HepG2 (cell line): ENCODE measurements around the gene SCGB3A2. TPM values are rescaled to one million over a fixed set of nuclear protein-coding genes. Genes with fewer than 3 reads are reported as not detected.

ENCODE experiments used
- ATAC-seq: fragments of 200-7000 bp; cut with Tn5 transposase; 3 replicates; pipeline ENCODE4 v1.9.1; 2020; ENCODE audit warnings: mild to moderate bottlenecking, moderate library complexity
- BruUV-seq: library from RNA; stranded (reverse); fragments of 400-500 nt; replicated peaks from 2 replicates; lab custom pipeline; 2021; lab: Mats Ljungman, UMichigan
- CTCF ChIA-PET: fragments of 300-600 bp; formaldehyde crosslinking; extraction: SDS; loops from one replicate; lab custom pipeline; 2021; ENCODE audit warnings: low total read pairs, inconsistent platforms, low intra/inter-chr PET ratio; lab: Yijun Ruan, JAX
- POLR2A ChIA-PET: fragments of 350-600 bp; sonication (Branson Sonifier 250); formaldehyde crosslinking; loops from one replicate; lab custom pipeline; 2020; ENCODE audit warnings: antibody characterized with exemption, inconsistent platforms; lab: Yijun Ruan, JAX
- DNase-seq: peaks from one replicate; pipeline ENCODE4 v3.0.0-alpha.2; 2015; ENCODE audit warnings: low spot score
- FAIRE-seq: peaks from 3 replicates; lab custom pipeline; 2011; peaks lifted over from hg19 to GRCh38; lab: Jason Lieb, UNC
- H2AFZ ChIP-seq: one replicate; pipeline ENCODE4 v1.6.1; 2011; ENCODE audit warnings: low read length, inconsistent platforms
- H3K27ac ChIP-seq: fragments of 300-600 bp; 3 replicates; pipeline ENCODE4 v1.8.0; 2011; ENCODE audit warnings: mixed run types, mild to moderate bottlenecking, mixed read lengths, low read length, inconsistent platforms; ENCODE audit not compliant: insufficient read depth; ENCODE audit errors: extremely low read length
- H3K27me3 ChIP-seq, 2 experiments: fragments of 200-600 bp in 1 of 2; 2 replicates in 1 of 2; 3 replicates in 1 of 2; pipeline versions ENCODE4 v1.6.0 to v1.8.0; 2011; ENCODE audit warnings: low read length in 2 of 2, mild to moderate bottlenecking in 2 of 2, moderate library complexity in 2 of 2, inconsistent platforms in 1 of 2; ENCODE audit not compliant: insufficient read depth in 2 of 2, control insufficient read depth in 1 of 2
- H3K36me3 ChIP-seq, 2 experiments: fragments of 200-600 bp in 1 of 2; replicated peaks in 1 of 2; 2 replicates in 1 of 2; 3 replicates in 1 of 2; pipeline versions ENCODE4 v1.5.1 to v1.8.0; 2011; ENCODE audit warnings: low read length in 2 of 2, inconsistent platforms in 1 of 2; ENCODE audit not compliant: insufficient read depth in 2 of 2, control insufficient read depth in 1 of 2
- H3K4me1 ChIP-seq: 2 replicates; pipeline ENCODE4 v1.5.1; 2012; ENCODE audit warnings: low read length, inconsistent platforms; ENCODE audit not compliant: insufficient read depth
- H3K4me2 ChIP-seq: 2 replicates; pipeline ENCODE4 v1.6.0; 2011; ENCODE audit warnings: low read depth, low read length, inconsistent platforms
- H3K4me3 ChIP-seq, 3 experiments: fragments of 200-600 bp in 1 of 3; sonication (generic), shearing (Covaris generic) in 1 of 3; replicated peaks in 1 of 3; 2 replicates each; pipeline ENCODE4 v1.5.1; 2011 to 2016; ENCODE audit warnings: low read length in 3 of 3, inconsistent platforms in 2 of 3, low read depth in 2 of 3, mild to moderate bottlenecking in 2 of 3, control low read depth in 1 of 3, mixed read lengths in 1 of 3; ENCODE audit not compliant: insufficient read depth in 1 of 3
- H3K79me2 ChIP-seq: one replicate; pipeline ENCODE4 v1.6.1; 2011; ENCODE audit warnings: low read length, inconsistent platforms; ENCODE audit not compliant: insufficient read depth
- H3K9ac ChIP-seq: 2 replicates; pipeline ENCODE4 v1.6.0; 2011; ENCODE audit warnings: mild to moderate bottlenecking, low read depth, low read length, inconsistent platforms; ENCODE audit not compliant: insufficient read depth
- H3K9me3 ChIP-seq: 2 replicates; pipeline ENCODE4 v1.5.1; 2012; ENCODE audit warnings: mild to moderate bottlenecking, low read length
- H4K20me1 ChIP-seq: 2 replicates; pipeline ENCODE4 v1.6.0; 2011; ENCODE audit warnings: inconsistent platforms, mild to moderate bottlenecking, low read length, moderate library complexity; ENCODE audit not compliant: insufficient read depth
- CCAR2 ChIP-seq: fragments of 200-400 bp; formaldehyde crosslinking; optimal IDR thresholded peaks from 2 replicates; pipeline ENCODE3; 2018; ENCODE audit warnings: low read depth, mild to moderate bottlenecking, low read length, moderate library complexity
- CHCHD3 ChIP-seq: sonication (generic); formaldehyde crosslinking; IDR thresholded peaks from 2 replicates; pipeline ENCODE4 v1.8.0; 2022; ENCODE audit warnings: mild to moderate bottlenecking, missing genetic modification reagents, moderate library complexity
- GPN1 ChIP-seq: sonication (generic); formaldehyde crosslinking; IDR thresholded peaks from 2 replicates; pipeline ENCODE4 v1.5.1; 2020; ENCODE audit warnings: missing genetic modification reagents, borderline replicate concordance
- MTF1 ChIP-seq: sonication (generic); formaldehyde crosslinking; IDR thresholded peaks from 2 replicates; pipeline ENCODE4 v1.5.0; 2020; ENCODE audit warnings: missing genetic modification reagents
- RBM39 ChIP-seq: fragments of 200-400 bp; formaldehyde crosslinking; IDR thresholded peaks from one replicate; pipeline ENCODE4 v1.6.1; 2018; ENCODE audit warnings: antibody characterized with exemption, mild to moderate bottlenecking, low read depth, low read length; ENCODE audit not compliant: poor library complexity, severe bottlenecking
- TOPORS ChIP-seq: sonication (generic); formaldehyde crosslinking; IDR thresholded peaks from 2 replicates; pipeline ENCODE4 v1.8.0; 2023; ENCODE audit warnings: mild to moderate bottlenecking, missing genetic modification reagents
- ZBTB38 ChIP-seq: sonication (generic); formaldehyde crosslinking; IDR thresholded peaks from 2 replicates; pipeline ENCODE4 v1.5.1; 2020; ENCODE audit warnings: mild to moderate bottlenecking, missing genetic modification reagents
- WGBS: methylation state at CpG from one replicate; pipeline ENCODE4 v1.1.6; 2017; ENCODE audit warnings: low lambda C conversion rate; 5-methylcytosine and 5-hydroxymethylcytosine counted together
- in situ Hi-C: cut with HindIII; loops from 2 replicates; pipeline ENCODE4 v1.10.0; 2017; ENCODE audit warnings: low pct_unique_long_range_greater_than_20kb; ENCODE audit not compliant: extremely low pct_ligation_motif_present
- intact Hi-C: fragments of 100-400 bp; cut with micrococcal nuclease; formaldehyde crosslinking; loops from one replicate; pipeline ENCODE4 v1.10.0; 2022; ENCODE audit not compliant: unreplicated experiment
- polyA plus RNA-seq, 8 experiments: library from polyadenylated mRNA; depleted of rRNA in 3 of 8; stranded (reverse) in 7 of 8; unstranded in 1 of 8; fragments of >200 nt; fragmentation: Illumina TruSeq in 4 of 8; extraction: Trizol in 4 of 8; gene quantifications; 2 replicates each; pipeline versions ENCODE4 v1.2.1 to v1.2.3, GENCODE V29; 2011 to 2016; ENCODE audit warnings: low read depth in 4 of 8, missing spikeins in 1 of 8, mixed read lengths in 1 of 8; ENCODE audit not compliant: insufficient read depth in 1 of 8
- total RNA-seq, 5 experiments: library from RNA; depleted of rRNA; stranded (reverse); fragments of >200 nt; fragmentation: Illumina TruSeq; extraction: Trizol; gene quantifications; 2 replicates each; pipeline ENCODE4 v1.2.3, GENCODE V29; 2016; ENCODE audit warnings: low read depth in 1 of 5
- TF ChIP-seq, protein P1 (sequence below): sonication (generic); formaldehyde crosslinking; IDR thresholded peaks from 2 replicates; pipeline ENCODE4 v1.5.0; 2020; ENCODE audit warnings: mild to moderate bottlenecking, missing genetic modification reagents, borderline replicate concordance

Gene SCGB3A2
- total and polyA plus RNA-seq, 2 of the 13 experiments (the other 11 are each of a cell fraction or from before 2014, with no cell fraction given) = not detected

- WGBS = 27% methylated on average over 11 of the region's 11 CpGs
- Histone ChIP-seq H3K4me2 (no peak overlapping the region), H3K9ac (no peak overlapping the region), H2AFZ (no peak overlapping the region), H4K20me1 (no peaks in the 10 kb centered on the region), H3K4me1 (no peaks in the 10 kb centered on the region), H3K79me2 (no peaks in the 10 kb centered on the region), H3K27me3 (no peaks in the 10 kb centered on the region), H3K4me3 (no peak overlapping the region), H3K36me3 (no peaks in the 10 kb centered on the region), H3K27ac (no peak overlapping the region), H3K9me3 (no peaks in the 10 kb centered on the region)
- intact Hi-C loops = loop anchor here (5.0 to 10.0 kb wide), 3 partner anchors 33 to 270 kb away; no protein-coding TSS in a partner anchor
- DNase-seq (no peak), ATAC-seq (no peak), FAIRE-seq (no peak)
- CTCF ChIA-PET = no interaction called here
- TF ChIP-seq CCAR2 (no peak), ZBTB38 (CRISPR knock-in tag) (no peak), GPN1 (no peak), RBM39 (no peak), CHCHD3 (CRISPR knock-in tag) (no peak), MTF1 (CRISPR knock-in tag) (no peak), TOPORS (no peak)
- TF ChIP-seq, protein P1, sequence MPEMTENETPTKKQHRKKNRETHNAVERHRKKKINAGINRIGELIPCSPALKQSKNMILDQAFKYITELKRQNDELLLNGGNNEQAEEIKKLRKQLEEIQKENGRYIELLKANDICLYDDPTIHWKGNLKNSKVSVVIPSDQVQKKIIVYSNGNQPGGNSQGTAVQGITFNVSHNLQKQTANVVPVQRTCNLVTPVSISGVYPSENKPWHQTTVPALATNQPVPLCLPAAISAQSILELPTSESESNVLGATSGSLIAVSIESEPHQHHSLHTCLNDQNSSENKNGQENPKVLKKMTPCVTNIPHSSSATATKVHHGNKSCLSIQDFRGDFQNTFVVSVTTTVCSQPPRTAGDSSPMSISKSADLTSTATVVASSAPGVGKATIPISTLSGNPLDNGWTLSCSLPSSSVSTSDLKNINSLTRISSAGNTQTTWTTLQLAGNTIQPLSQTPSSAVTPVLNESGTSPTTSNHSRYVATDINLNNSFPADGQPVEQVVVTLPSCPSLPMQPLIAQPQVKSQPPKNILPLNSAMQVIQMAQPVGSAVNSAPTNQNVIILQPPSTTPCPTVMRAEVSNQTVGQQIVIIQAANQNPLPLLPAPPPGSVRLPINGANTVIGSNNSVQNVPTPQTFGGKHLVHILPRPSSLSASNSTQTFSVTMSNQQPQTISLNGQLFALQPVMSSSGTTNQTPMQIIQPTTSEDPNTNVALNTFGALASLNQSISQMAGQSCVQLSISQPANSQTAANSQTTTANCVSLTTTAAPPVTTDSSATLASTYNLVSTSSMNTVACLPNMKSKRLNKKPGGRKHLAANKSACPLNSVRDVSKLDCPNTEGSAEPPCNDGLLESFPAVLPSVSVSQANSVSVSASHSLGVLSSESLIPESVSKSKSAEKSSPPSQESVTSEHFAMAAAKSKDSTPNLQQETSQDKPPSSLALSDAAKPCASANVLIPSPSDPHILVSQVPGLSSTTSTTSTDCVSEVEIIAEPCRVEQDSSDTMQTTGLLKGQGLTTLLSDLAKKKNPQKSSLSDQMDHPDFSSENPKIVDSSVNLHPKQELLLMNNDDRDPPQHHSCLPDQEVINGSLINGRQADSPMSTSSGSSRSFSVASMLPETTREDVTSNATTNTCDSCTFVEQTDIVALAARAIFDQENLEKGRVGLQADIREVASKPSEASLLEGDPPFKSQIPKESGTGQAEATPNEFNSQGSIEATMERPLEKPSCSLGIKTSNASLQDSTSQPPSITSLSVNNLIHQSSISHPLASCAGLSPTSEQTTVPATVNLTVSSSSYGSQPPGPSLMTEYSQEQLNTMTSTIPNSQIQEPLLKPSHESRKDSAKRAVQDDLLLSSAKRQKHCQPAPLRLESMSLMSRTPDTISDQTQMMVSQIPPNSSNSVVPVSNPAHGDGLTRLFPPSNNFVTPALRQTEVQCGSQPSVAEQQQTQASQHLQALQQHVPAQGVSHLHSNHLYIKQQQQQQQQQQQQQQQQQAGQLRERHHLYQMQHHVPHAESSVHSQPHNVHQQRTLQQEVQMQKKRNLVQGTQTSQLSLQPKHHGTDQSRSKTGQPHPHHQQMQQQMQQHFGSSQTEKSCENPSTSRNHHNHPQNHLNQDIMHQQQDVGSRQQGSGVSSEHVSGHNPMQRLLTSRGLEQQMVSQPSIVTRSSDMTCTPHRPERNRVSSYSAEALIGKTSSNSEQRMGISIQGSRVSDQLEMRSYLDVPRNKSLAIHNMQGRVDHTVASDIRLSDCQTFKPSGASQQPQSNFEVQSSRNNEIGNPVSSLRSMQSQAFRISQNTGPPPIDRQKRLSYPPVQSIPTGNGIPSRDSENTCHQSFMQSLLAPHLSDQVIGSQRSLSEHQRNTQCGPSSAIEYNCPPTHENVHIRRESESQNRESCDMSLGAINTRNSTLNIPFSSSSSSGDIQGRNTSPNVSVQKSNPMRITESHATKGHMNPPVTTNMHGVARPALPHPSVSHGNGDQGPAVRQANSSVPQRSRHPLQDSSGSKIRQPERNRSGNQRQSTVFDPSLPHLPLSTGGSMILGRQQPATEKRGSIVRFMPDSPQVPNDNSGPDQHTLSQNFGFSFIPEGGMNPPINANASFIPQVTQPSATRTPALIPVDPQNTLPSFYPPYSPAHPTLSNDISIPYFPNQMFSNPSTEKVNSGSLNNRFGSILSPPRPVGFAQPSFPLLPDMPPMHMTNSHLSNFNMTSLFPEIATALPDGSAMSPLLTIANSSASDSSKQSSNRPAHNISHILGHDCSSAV (CRISPR knock-in tag) = no peak
- BruUV-seq = no TSS peak
- POLR2A ChIA-PET = interaction anchor here (0.6 kb wide), 1 partner anchor 17 kb away, joined by 4 read pairs; no protein-coding TSS in a partner anchor
- in situ Hi-C loops = loop anchor here (5.0 kb wide), 1 partner anchor 82 kb away; no protein-coding TSS in a partner anchor
These were observed 23.4 kb upstream of the SCGB3A2 start for GRCh38 chr5:147854894-147855773.
